Keratinocyte (primary cell): ENCODE measurements around the gene RAB5IF. TPM values are rescaled to one million over a fixed set of nuclear protein-coding genes. Genes with fewer than 3 reads are reported as not detected.

Experiments
- DNase-seq: peaks from one replicate; pipeline ENCODE4 v3.0.0-alpha.2; 2011; ENCODE audit warnings: low read depth, missing footprints, low spot score
- FAIRE-seq: peaks from 2 replicates; lab custom pipeline; 2011; peaks lifted over from hg19 to GRCh38; lab: Jason Lieb, UNC
- H2AFZ ChIP-seq: 2 replicates; pipeline ENCODE4 v1.6.0; 2012; ENCODE audit warnings: low read length, control low read depth, inconsistent platforms; ENCODE audit not compliant: control insufficient read depth
- H3K27ac ChIP-seq: 2 replicates; pipeline ENCODE4 v1.5.1; 2011; ENCODE audit warnings: low read length; ENCODE audit not compliant: control insufficient read depth, insufficient read depth
- H3K27me3 ChIP-seq: 3 replicates; pipeline ENCODE4 v1.6.0; 2011; ENCODE audit warnings: low read length; ENCODE audit not compliant: control insufficient read depth, insufficient read depth; ENCODE audit errors: extremely low read depth
- H3K36me3 ChIP-seq, 2 experiments: 2 replicates in 1 of 2; 3 replicates in 1 of 2; pipeline ENCODE4 v1.5.1; 2011; ENCODE audit warnings: low read length in 2 of 2, mild to moderate bottlenecking in 1 of 2; ENCODE audit not compliant: control insufficient read depth in 2 of 2, insufficient read depth in 2 of 2; ENCODE audit errors: extremely low read depth in 1 of 2
- H3K4me1 ChIP-seq: 3 replicates; pipeline ENCODE4 v1.5.1; 2011; ENCODE audit warnings: low read length; ENCODE audit not compliant: control insufficient read depth, insufficient read depth; ENCODE audit errors: extremely low read depth
- H3K4me2 ChIP-seq: 3 replicates; pipeline ENCODE4 v1.6.0; 2011; ENCODE audit warnings: low read depth, low read length; ENCODE audit not compliant: control insufficient read depth, insufficient read depth; ENCODE audit errors: extremely low read depth
- H3K4me3 ChIP-seq, 3 experiments: fragments of 200-600 bp in 1 of 3; sonication (generic) in 1 of 3; 2 replicates in 2 of 3; 3 replicates in 1 of 3; pipeline ENCODE4 v1.5.1; 2011 to 2016; ENCODE audit warnings: low read length in 3 of 3, mild to moderate bottlenecking in 3 of 3, control low read depth in 2 of 3, inconsistent platforms in 1 of 3, low read depth in 1 of 3, mixed read lengths in 1 of 3, mixed run types in 1 of 3, moderate library complexity in 1 of 3; ENCODE audit not compliant: control insufficient read depth in 2 of 3, insufficient read depth in 2 of 3; ENCODE audit errors: extremely low read depth in 1 of 3
- H3K79me2 ChIP-seq: 2 replicates; pipeline ENCODE4 v1.6.0; 2012; ENCODE audit warnings: low read length; ENCODE audit not compliant: control insufficient read depth, insufficient read depth
- H3K9ac ChIP-seq: 3 replicates; pipeline ENCODE4 v1.6.0; 2011; ENCODE audit warnings: low read length; ENCODE audit not compliant: control insufficient read depth, insufficient read depth; ENCODE audit errors: extremely low read depth
- H3K9me1 ChIP-seq: 3 replicates; pipeline ENCODE4 v1.6.0; 2011; ENCODE audit warnings: low read length; ENCODE audit not compliant: control insufficient read depth, insufficient read depth; ENCODE audit errors: extremely low read depth
- H3K9me3 ChIP-seq: 2 replicates; pipeline ENCODE4 v1.5.1; 2012; ENCODE audit warnings: low read depth, low read length; ENCODE audit not compliant: control insufficient read depth
- H4K20me1 ChIP-seq: 3 replicates; pipeline ENCODE4 v1.6.0; 2011; ENCODE audit warnings: low read length; ENCODE audit not compliant: control insufficient read depth, insufficient read depth; ENCODE audit errors: extremely low read depth
- EZH2 ChIP-seq: IDR thresholded peaks from one replicate; pipeline ENCODE4 v1.6.1; 2012; ENCODE audit warnings: inconsistent platforms, mild to moderate bottlenecking, low read length, moderate library complexity
- dilution Hi-C: fragments of 300-500 bp; cut with MboI; formaldehyde crosslinking; loops from one replicate; pipeline ENCODE4 v1.7.0; 2020; ENCODE audit warnings: low sequenced_read_pairs; ENCODE audit not compliant: extremely low pct_ligation_motif_present
- polyA plus RNA-seq, 5 experiments: library from polyadenylated mRNA; depleted of rRNA in 3 of 5; stranded (reverse) in 3 of 5; stranded (forward) in 1 of 5; unstranded in 1 of 5; fragments of >200 nt; gene quantifications; 1 replicate in 1 of 5; 2 replicates in 3 of 5; 3 replicates in 1 of 5; pipeline versions ENCODE4 v1.2.1 to v1.2.3, GENCODE V29; 2011 to 2012; ENCODE audit warnings: missing spikeins in 2 of 5, low read depth in 1 of 5, low replicate concordance in 1 of 5
- TF ChIP-seq, protein P1 (sequence below), 3 experiments: IDR thresholded peaks in 1 of 3; conservative IDR thresholded peaks in 1 of 3; optimal IDR thresholded peaks in 1 of 3; 2 replicates in 2 of 3; 3 replicates in 1 of 3; pipeline versions ENCODE3 to v1.5.1; 2011; ENCODE audit warnings: low read length in 3 of 3, mild to moderate bottlenecking in 3 of 3, moderate library complexity in 2 of 3, control low read depth in 1 of 3, inconsistent platforms in 1 of 3; ENCODE audit not compliant: insufficient read depth in 2 of 3; ENCODE audit errors: extremely low read depth in 1 of 3

The RAB5IF gene
- polyA plus RNA-seq, 1 donor (not counting 4 experiments of a cell fraction or from before 2014, with no cell fraction given): 188 TPM

GRCh38 chr20:36646678-36647077, 41.1 kb downstream of the RAB5IF start:
- no peak overlapping the region for H3K9ac ChIP-seq
- TF ChIP-seq EZH2: no peak
- TF ChIP-seq, protein P1, sequence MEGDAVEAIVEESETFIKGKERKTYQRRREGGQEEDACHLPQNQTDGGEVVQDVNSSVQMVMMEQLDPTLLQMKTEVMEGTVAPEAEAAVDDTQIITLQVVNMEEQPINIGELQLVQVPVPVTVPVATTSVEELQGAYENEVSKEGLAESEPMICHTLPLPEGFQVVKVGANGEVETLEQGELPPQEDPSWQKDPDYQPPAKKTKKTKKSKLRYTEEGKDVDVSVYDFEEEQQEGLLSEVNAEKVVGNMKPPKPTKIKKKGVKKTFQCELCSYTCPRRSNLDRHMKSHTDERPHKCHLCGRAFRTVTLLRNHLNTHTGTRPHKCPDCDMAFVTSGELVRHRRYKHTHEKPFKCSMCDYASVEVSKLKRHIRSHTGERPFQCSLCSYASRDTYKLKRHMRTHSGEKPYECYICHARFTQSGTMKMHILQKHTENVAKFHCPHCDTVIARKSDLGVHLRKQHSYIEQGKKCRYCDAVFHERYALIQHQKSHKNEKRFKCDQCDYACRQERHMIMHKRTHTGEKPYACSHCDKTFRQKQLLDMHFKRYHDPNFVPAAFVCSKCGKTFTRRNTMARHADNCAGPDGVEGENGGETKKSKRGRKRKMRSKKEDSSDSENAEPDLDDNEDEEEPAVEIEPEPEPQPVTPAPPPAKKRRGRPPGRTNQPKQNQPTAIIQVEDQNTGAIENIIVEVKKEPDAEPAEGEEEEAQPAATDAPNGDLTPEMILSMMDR (optimal IDR thresholded peaks at IDR 0.05 in 1 of 3, IDR thresholded peaks at IDR 0.05 in 1 of 3, conservative IDR thresholded peaks at IDR 0.05 in 1 of 3; ENCODE audit: extremely low read depth in 1 of 3, insufficient read depth in 2 of 3, low read length in 3 of 3): no peak
- H3K79me2 ChIP-seq: no peaks in the 10 kb centered on the region
- DNase-seq: no peak
- dilution Hi-C loops: no loop called here
- H3K9me3 ChIP-seq: no peaks in the 10 kb centered on the region
- peaks cover 0 to 2% of the 10 kb centered on the region in 2 experiments for H3K36me3 ChIP-seq
- H3K27ac ChIP-seq: no peak overlapping the region
- H3K4me1 ChIP-seq: peaks cover 6% of the 10 kb centered on the region
- no peaks in the 10 kb centered on the region for H3K27me3 ChIP-seq
- H3K9me1 ChIP-seq: no peaks in the 10 kb centered on the region
- no peak overlapping the region for H3K4me3 ChIP-seq
- no peaks in the 10 kb centered on the region for H4K20me1 ChIP-seq
- H2AFZ ChIP-seq: no peak overlapping the region
- H3K4me2 ChIP-seq: no peak overlapping the region
- no peak for FAIRE-seq

GRCh38 chr20:36647196-36648121, 41.9 kb downstream of the RAB5IF start:
- dilution Hi-C loops: no loop called here
- H3K4me1 ChIP-seq: peaks cover 6% of the 10 kb centered on the region
- no peaks in the 10 kb centered on the region for H3K27me3 ChIP-seq
- H3K9ac ChIP-seq: no peak overlapping the region
- no peaks in the 10 kb centered on the region for H3K9me1 ChIP-seq
- no peaks in the 10 kb centered on the region for H4K20me1 ChIP-seq
- TF ChIP-seq, protein P1 (optimal IDR thresholded peaks at IDR 0.05 in 1 of 3, IDR thresholded peaks at IDR 0.05 in 1 of 3, conservative IDR thresholded peaks at IDR 0.05 in 1 of 3; ENCODE audit: extremely low read depth in 1 of 3, insufficient read depth in 2 of 3, low read length in 3 of 3): no peak
- TF ChIP-seq EZH2: no peak
- peaks cover 0 to 4% of the 10 kb centered on the region in 2 experiments for H3K36me3 ChIP-seq
- H2AFZ ChIP-seq: no peak overlapping the region
- DNase-seq (no peak), FAIRE-seq (no peak)
- no peak overlapping the region for H3K27ac ChIP-seq
- H3K4me2 ChIP-seq: no peak overlapping the region
- no peaks in the 10 kb centered on the region for H3K9me3 ChIP-seq
- no peak overlapping the region for H3K4me3 ChIP-seq
- no peaks in the 10 kb centered on the region for H3K79me2 ChIP-seq
